Glutamatergic neuron (in vitro differentiated cells): ENCODE data around the gene MRFAP1. TPM values are rescaled to one million over a fixed set of nuclear protein-coding genes. Genes with fewer than 3 reads are reported as not detected.
"Not testable (repeated sequence)": the region's sequence is repeated elsewhere in the genome, so short reads cannot be mapped to it uniquely, and the experiment has no call there.

Experiments
- DNase-seq: peaks from one replicate; pipeline ENCODE4 v3.0.0; 2022
- H3K27ac Mint-ChIP-seq: one replicate; pipeline ENCODE4 v1.8.0; 2020; ENCODE audit warnings: mild to moderate bottlenecking, mixed read lengths, inconsistent platforms; ENCODE audit not compliant: unreplicated experiment
- H3K27me3 Mint-ChIP-seq: one replicate; pipeline ENCODE4 v1.8.0; 2020; ENCODE audit warnings: mild to moderate bottlenecking, moderate library complexity, mixed read lengths, inconsistent platforms; ENCODE audit not compliant: unreplicated experiment
- H3K36me3 Mint-ChIP-seq: one replicate; pipeline ENCODE4 v1.8.0; 2020; ENCODE audit warnings: mild to moderate bottlenecking, mixed read lengths, inconsistent platforms; ENCODE audit not compliant: unreplicated experiment
- H3K4me1 Mint-ChIP-seq: one replicate; pipeline ENCODE4 v1.8.0; 2020; ENCODE audit warnings: mild to moderate bottlenecking, low read depth, mixed read lengths, inconsistent platforms; ENCODE audit not compliant: unreplicated experiment
- H3K4me3 Mint-ChIP-seq: one replicate; pipeline ENCODE4 v1.8.0; 2020; ENCODE audit warnings: mild to moderate bottlenecking, mixed read lengths, inconsistent platforms; ENCODE audit not compliant: unreplicated experiment
- H3K9me3 Mint-ChIP-seq: one replicate; pipeline ENCODE4 v1.8.0; 2020; ENCODE audit warnings: mild to moderate bottlenecking, moderate library complexity, mixed read lengths, inconsistent platforms; ENCODE audit not compliant: unreplicated experiment
- CTCF ChIP-seq: fragments of 200-600 bp; sonication (generic); IDR thresholded peaks from one replicate; pipeline ENCODE4 v1.5.0; 2021; ENCODE audit not compliant: partially characterized antibody, unreplicated experiment
- total RNA-seq: library from RNA; stranded (reverse); fragmentation: NEBNext Ultra II Directional; extraction: Animal tissue kit (Norgen Biotek cat#: 25700); gene quantifications from one replicate; pipeline ENCODE4 v1.2.1, GENCODE V29; 2021; ENCODE audit not compliant: unreplicated experiment

Gene MRFAP1
- total RNA-seq, 1 donor from 2014 or later: 226 TPM

GRCh38 chr4:6672131-6672530 lies 31.6 kb downstream of the MRFAP1 start:
- no peak overlapping the region for H3K27ac Mint-ChIP-seq

GRCh38 chr4:6672541-6673190 lies 32.2 kb downstream of the MRFAP1 start:
- not testable (repeated sequence) for DNase-seq, H3K4me3 Mint-ChIP-seq, H3K36me3 Mint-ChIP-seq, H3K9me3 Mint-ChIP-seq
- Mint-ChIP-seq H3K27me3 (peaks cover 14% of the 10 kb centered on the region), H3K4me1 (peaks cover 18% of the 10 kb centered on the region), H3K27ac (peak overlapping the region; percentile 97)

More at GRCh38 chr4:6672131-6672530, 31.6 kb downstream of the MRFAP1 start:
- Mint-ChIP-seq H3K4me1 (peaks cover 14% of the 10 kb centered on the region), H3K36me3 (no peaks in the 10 kb centered on the region), H3K9me3 (peaks cover 9% of the 10 kb centered on the region), H3K4me3 (no peak overlapping the region), H3K27me3 (peaks cover 10% of the 10 kb centered on the region)
- no peak for DNase-seq
- no peak for TF ChIP-seq CTCF

DNA sequence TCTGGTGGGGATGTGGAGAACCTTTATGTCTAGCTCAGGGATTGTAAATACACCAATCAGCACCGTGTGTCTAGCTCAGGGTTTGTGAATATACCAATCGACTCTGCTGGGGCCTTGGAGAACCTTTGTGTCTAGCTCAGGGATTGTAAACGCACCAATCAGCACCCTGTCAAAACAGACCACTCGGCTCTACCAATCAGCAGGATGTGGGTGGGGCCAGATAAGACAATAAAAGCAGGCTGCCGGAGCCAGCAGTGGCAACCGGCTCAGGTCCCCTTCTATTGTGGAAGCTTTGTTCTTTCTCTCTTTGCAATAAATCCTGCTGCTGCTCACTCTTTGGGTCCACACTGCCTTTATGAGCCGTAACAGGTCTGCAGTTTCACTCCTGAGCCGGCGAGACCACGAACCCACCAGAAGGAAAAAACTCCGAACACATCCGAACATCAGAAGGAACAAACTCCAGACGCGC lies 32.7 kb downstream of the MRFAP1 start:
- Mint-ChIP-seq H3K4me3 (peak overlapping the region; percentile 98), H3K27me3 (peaks cover 15% of the 10 kb centered on the region), H3K4me1 (peaks cover 19% of the 10 kb centered on the region), H3K27ac (peak overlapping the region; percentile 97)
- not testable (repeated sequence) for DNase-seq, H3K9me3 Mint-ChIP-seq, H3K36me3 Mint-ChIP-seq

GRCh38 chr4:6673660-6674499 lies 33.4 kb downstream of the MRFAP1 start:
- peak; percentile 94 for DNase-seq
- no peaks in the 10 kb centered on the region for H3K36me3 Mint-ChIP-seq
- no peak for TF ChIP-seq CTCF
- peaks cover 9% of the 10 kb centered on the region for H3K9me3 Mint-ChIP-seq
- peaks cover 15% of the 10 kb centered on the region for H3K27me3 Mint-ChIP-seq
- H3K4me1 Mint-ChIP-seq: peaks cover 19% of the 10 kb centered on the region
- H3K27ac Mint-ChIP-seq: peak overlapping the region; percentile 97
- H3K4me3 Mint-ChIP-seq: peak overlapping the region; percentile 98

- no peaks in the 10 kb centered on the region for H3K36me3 Mint-ChIP-seq
- peaks cover 9% of the 10 kb centered on the region for H3K9me3 Mint-ChIP-seq
- no peak for DNase-seq
- no peak for TF ChIP-seq CTCF
- peak overlapping the region; percentile 21 for H3K27ac Mint-ChIP-seq
- H3K27me3 Mint-ChIP-seq: peaks cover 15% of the 10 kb centered on the region
- peak overlapping the region; percentile 92 for H3K4me3 Mint-ChIP-seq
- H3K4me1 Mint-ChIP-seq: peaks cover 19% of the 10 kb centered on the region
Observed at GRCh38 chr4:6674500-6675149, 34.1 kb downstream of the MRFAP1 start.
